Endothelial cell of umbilical vein (primary cell): ENCODE measurements around the gene MINDY4. TPM values are rescaled to one million over a fixed set of nuclear protein-coding genes. Genes with fewer than 3 reads are reported as not detected.

Source experiments
- BruUV-seq: library from RNA; stranded (reverse); fragments of 400-500 nt; replicated peaks from 2 replicates; lab custom pipeline; 2021; lab: Mats Ljungman, UMichigan
- CTCF ChIA-PET: fragments of 300-600, 350-600 bp; sonication (Branson Sonifier 250); formaldehyde crosslinking; loops from one replicate; lab custom pipeline; 2021; ENCODE audit warnings: antibody characterized with exemption, inconsistent platforms; lab: Charles Lee
- POLR2A ChIA-PET: fragments of 300-600, 350-600 bp; sonication (Branson Sonifier 250); formaldehyde crosslinking; loops from one replicate; lab custom pipeline; 2021; ENCODE audit warnings: antibody characterized with exemption, inconsistent platforms; lab: Charles Lee
- DNase-seq: peaks from one replicate; pipeline ENCODE4 v3.0.0-alpha.2; 2011; ENCODE audit warnings: low read depth, low spot score
- FAIRE-seq: peaks from 2 replicates; lab custom pipeline; 2011; peaks lifted over from hg19 to GRCh38; lab: Jason Lieb, UNC
- H2AFZ ChIP-seq: 2 replicates; pipeline ENCODE4 v1.6.0; 2012; ENCODE audit warnings: low read depth, low read length, control low read depth, inconsistent platforms
- H3K27ac ChIP-seq: 2 replicates; pipeline ENCODE4 v1.5.1; 2011; ENCODE audit warnings: low read depth, mild to moderate bottlenecking, control low read depth, low read length, moderate library complexity; ENCODE audit not compliant: insufficient read depth
- H3K27me3 ChIP-seq, 2 experiments: 2 replicates each; pipeline versions ENCODE4 v1.6.0 to v1.6.1; 2011; ENCODE audit warnings: low read length in 2 of 2, mixed read lengths in 1 of 2; ENCODE audit not compliant: control insufficient read depth in 2 of 2, insufficient read depth in 2 of 2
- H3K36me3 ChIP-seq, 2 experiments: 2 replicates in 1 of 2; 3 replicates in 1 of 2; pipeline ENCODE4 v1.5.1; 2011; ENCODE audit warnings: low read length in 2 of 2, mild to moderate bottlenecking in 1 of 2, moderate library complexity in 1 of 2; ENCODE audit not compliant: control insufficient read depth in 2 of 2, insufficient read depth in 2 of 2; ENCODE audit errors: extremely low read depth in 1 of 2
- H3K4me1 ChIP-seq: 3 replicates; pipeline ENCODE4 v1.5.1; 2011; ENCODE audit warnings: mild to moderate bottlenecking, low read length; ENCODE audit not compliant: control insufficient read depth, insufficient read depth; ENCODE audit errors: extremely low read depth
- H3K4me2 ChIP-seq: 2 replicates; pipeline ENCODE4 v1.6.1; 2011; ENCODE audit warnings: low read length, control low read depth, mixed read lengths; ENCODE audit not compliant: insufficient read depth
- H3K4me3 ChIP-seq, 3 experiments: fragments of 200-600 bp in 1 of 3; sonication (generic), shearing (Covaris generic) in 1 of 3; replicated peaks in 1 of 3; 2 replicates each; pipeline ENCODE4 v1.5.1; 2011 to 2016; ENCODE audit warnings: control low read depth in 3 of 3, low read length in 3 of 3, mild to moderate bottlenecking in 2 of 3, inconsistent platforms in 1 of 3, low read depth in 1 of 3, moderate library complexity in 1 of 3; ENCODE audit not compliant: insufficient read depth in 1 of 3
- H3K79me2 ChIP-seq: 2 replicates; pipeline ENCODE4 v1.6.0; 2012; ENCODE audit warnings: low read length, inconsistent platforms; ENCODE audit not compliant: control insufficient read depth, insufficient read depth
- H3K9ac ChIP-seq: replicated peaks from 2 replicates; pipeline ENCODE3; 2011; ENCODE audit warnings: low read length, control low read depth; ENCODE audit not compliant: insufficient read depth; ENCODE audit errors: extremely low read depth
- H3K9me1 ChIP-seq: replicated peaks from 3 replicates; pipeline ENCODE4 v1.6.0; 2011; ENCODE audit warnings: mild to moderate bottlenecking, low read length; ENCODE audit not compliant: control insufficient read depth, insufficient read depth; ENCODE audit errors: extremely low read depth
- H3K9me3 ChIP-seq: replicated peaks from 2 replicates; pipeline ENCODE4 v1.5.1; 2012; ENCODE audit warnings: low read length, inconsistent platforms; ENCODE audit not compliant: control insufficient read depth, insufficient read depth
- H4K20me1 ChIP-seq: replicated peaks from 2 replicates; pipeline ENCODE3; 2011; ENCODE audit warnings: mild to moderate bottlenecking, low read length; ENCODE audit not compliant: control insufficient read depth, insufficient read depth; ENCODE audit errors: extremely low read depth
- EZH2 ChIP-seq: IDR thresholded peaks from 2 replicates; pipeline ENCODE4 v1.6.1; 2012; ENCODE audit warnings: borderline replicate concordance, low read depth, mild to moderate bottlenecking, moderate library complexity, low read length, inconsistent platforms; ENCODE audit not compliant: severe bottlenecking
- FOS ChIP-seq: IDR thresholded peaks from 2 replicates; pipeline ENCODE4 v1.6.1; 2011; ENCODE audit warnings: mild to moderate bottlenecking, low read length, moderate library complexity, borderline replicate concordance; ENCODE audit not compliant: insufficient read depth
- GATA2 ChIP-seq: IDR thresholded peaks from 2 replicates; pipeline ENCODE4 v1.7.0; 2011; ENCODE audit warnings: low read depth, mild to moderate bottlenecking, moderate library complexity, mixed read lengths, low read length; ENCODE audit not compliant: insufficient read length, insufficient read depth
- JUN ChIP-seq: IDR thresholded peaks from 2 replicates; pipeline ENCODE4 v1.6.1; 2011; ENCODE audit warnings: borderline replicate concordance, low read depth; ENCODE audit not compliant: insufficient read length, insufficient read depth
- MYC ChIP-seq: IDR thresholded peaks from one replicate; pipeline ENCODE4 v1.6.1; 2011; ENCODE audit warnings: mild to moderate bottlenecking, low read depth, low read length
- POLR2AphosphoS5 ChIP-seq: IDR thresholded peaks from 2 replicates; pipeline ENCODE4 v1.6.1; 2012; ENCODE audit warnings: low read depth, mild to moderate bottlenecking, control low read depth, low read length, moderate library complexity; ENCODE audit not compliant: insufficient read depth
- dilution Hi-C: fragments of 300-500 bp; cut with MboI; formaldehyde crosslinking; loops from one replicate; pipeline ENCODE4 v1.15.0; 2019; ENCODE audit warnings: low sequenced_read_pairs; ENCODE audit not compliant: extremely low pct_ligation_motif_present
- intact Hi-C: fragments of 100-400 bp; cut with micrococcal nuclease; formaldehyde crosslinking; loops from one replicate; pipeline ENCODE4 v1.10.0; 2022
- polyA plus RNA-seq, 4 experiments: library from polyadenylated mRNA; depleted of rRNA in 3 of 4; stranded (reverse) in 3 of 4; unstranded in 1 of 4; fragments of >200 nt; gene quantifications; 2 replicates each; pipeline versions ENCODE4 v1.2.1 to v1.2.3, GENCODE V29; 2011 to 2012; ENCODE audit warnings: missing spikeins in 1 of 4
- total RNA-seq: library from RNA; stranded (reverse); gene quantifications from 2 replicates; pipeline ENCODE4 v1.2.3, GENCODE V29; 2021
- TF ChIP-seq, protein P1 (sequence below), 2 donors: IDR thresholded peaks; 1 replicate in 1 of 2; 2 replicates in 1 of 2; pipeline ENCODE4 v1.5.1; 2011; ENCODE audit warnings: low read length in 2 of 2, mild to moderate bottlenecking in 2 of 2, moderate library complexity in 2 of 2, control low read depth in 1 of 2, inconsistent platforms in 1 of 2, low read depth in 1 of 2; ENCODE audit not compliant: insufficient read depth in 1 of 2; ENCODE audit errors: extremely low read depth in 1 of 2
- TF ChIP-seq, protein P2 (sequence below): IDR thresholded peaks from 2 replicates; pipeline ENCODE4 v1.6.1; 2011; ENCODE audit not compliant: insufficient read depth, insufficient read length

Gene MINDY4
- total and polyA plus RNA-seq, 2 donors (not counting 3 experiments of a cell fraction or from before 2014, with no cell fraction given) = 2.2 to 4.7 TPM

DNA sequence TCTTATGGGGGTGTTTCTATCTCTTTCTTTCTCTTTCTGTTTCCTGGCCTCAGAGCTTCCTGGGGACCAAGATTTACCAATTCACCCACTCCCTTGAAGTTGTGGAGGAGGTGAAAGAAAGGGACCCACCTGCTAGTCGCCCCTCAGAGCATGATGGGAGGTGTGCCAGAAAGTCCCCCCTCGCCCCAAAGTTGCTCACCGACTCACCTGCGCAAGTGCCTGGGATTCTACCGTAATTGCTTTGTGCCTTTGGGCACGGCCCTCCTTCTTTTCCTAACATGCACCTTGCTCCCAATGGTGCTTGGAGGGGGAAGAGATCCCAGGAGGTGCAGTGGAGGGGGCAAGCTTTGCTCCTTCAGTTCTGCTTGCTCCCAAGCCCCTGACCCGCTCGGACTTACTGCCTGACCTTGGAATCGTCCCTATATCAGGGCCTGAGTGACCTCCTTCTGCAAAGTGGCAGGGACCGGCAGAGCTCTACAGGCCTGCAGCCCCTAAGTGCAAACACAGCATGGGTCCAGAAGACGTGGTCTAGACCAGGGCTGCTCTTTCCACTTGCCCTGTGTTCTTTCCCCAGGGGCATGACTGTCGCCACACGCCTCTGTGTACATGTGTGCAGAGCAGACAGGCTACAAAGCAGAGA is 152.7 kb downstream of the MINDY4 start:
- H3K4me2 ChIP-seq = no peak overlapping the region
- H3K4me3 ChIP-seq = no peak overlapping the region
- ChIA-PET POLR2A (no interaction called here), CTCF (interaction anchor here (0.8 to 2.0 kb wide), 3 partner anchors 14 to 17 kb away, joined by 3 to 12 read pairs (median 10); no protein-coding TSS in a partner anchor)
- peaks cover 24% of the 10 kb centered on the region for H3K4me1 ChIP-seq
- intact Hi-C loops (no loop called here), dilution Hi-C loops (no loop called here)
- no peaks in the 10 kb centered on the region for H3K9me1 ChIP-seq
- H3K9me3 ChIP-seq = no peaks in the 10 kb centered on the region
- DNase-seq (no peak), FAIRE-seq (no peak)
- H3K9ac ChIP-seq = no peak overlapping the region
- H3K36me3 ChIP-seq = peaks cover 0 to 5% of the 10 kb centered on the region in 2 experiments
- H2AFZ ChIP-seq = no peak overlapping the region
- H3K79me2 ChIP-seq = no peaks in the 10 kb centered on the region
- TF ChIP-seq, protein P1, sequence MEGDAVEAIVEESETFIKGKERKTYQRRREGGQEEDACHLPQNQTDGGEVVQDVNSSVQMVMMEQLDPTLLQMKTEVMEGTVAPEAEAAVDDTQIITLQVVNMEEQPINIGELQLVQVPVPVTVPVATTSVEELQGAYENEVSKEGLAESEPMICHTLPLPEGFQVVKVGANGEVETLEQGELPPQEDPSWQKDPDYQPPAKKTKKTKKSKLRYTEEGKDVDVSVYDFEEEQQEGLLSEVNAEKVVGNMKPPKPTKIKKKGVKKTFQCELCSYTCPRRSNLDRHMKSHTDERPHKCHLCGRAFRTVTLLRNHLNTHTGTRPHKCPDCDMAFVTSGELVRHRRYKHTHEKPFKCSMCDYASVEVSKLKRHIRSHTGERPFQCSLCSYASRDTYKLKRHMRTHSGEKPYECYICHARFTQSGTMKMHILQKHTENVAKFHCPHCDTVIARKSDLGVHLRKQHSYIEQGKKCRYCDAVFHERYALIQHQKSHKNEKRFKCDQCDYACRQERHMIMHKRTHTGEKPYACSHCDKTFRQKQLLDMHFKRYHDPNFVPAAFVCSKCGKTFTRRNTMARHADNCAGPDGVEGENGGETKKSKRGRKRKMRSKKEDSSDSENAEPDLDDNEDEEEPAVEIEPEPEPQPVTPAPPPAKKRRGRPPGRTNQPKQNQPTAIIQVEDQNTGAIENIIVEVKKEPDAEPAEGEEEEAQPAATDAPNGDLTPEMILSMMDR (IDR thresholded peaks at IDR 0.05; ENCODE audit: extremely low read depth in 1 of 2, insufficient read depth in 1 of 2, low read depth in 1 of 2, low read length in 2 of 2) = no peak
- TF ChIP-seq EZH2 (no peak), MYC (no peak), POLR2AphosphoS5 (no peak), FOS (no peak), JUN (no peak), GATA2 (no peak)
- TF ChIP-seq, protein P2, sequence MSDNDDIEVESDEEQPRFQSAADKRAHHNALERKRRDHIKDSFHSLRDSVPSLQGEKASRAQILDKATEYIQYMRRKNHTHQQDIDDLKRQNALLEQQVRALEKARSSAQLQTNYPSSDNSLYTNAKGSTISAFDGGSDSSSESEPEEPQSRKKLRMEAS = no peak
- H3K27ac ChIP-seq = no peak overlapping the region
- H4K20me1 ChIP-seq = no peaks in the 10 kb centered on the region
- no peaks in the 10 kb centered on the region for H3K27me3 ChIP-seq
- BruUV-seq = no TSS peak
